NT2/D1 (cell line): Measurements from ENCODE around the gene MRPL14.

Experiments used
- SUZ12 ChIP-seq: IDR thresholded peaks from 2 replicates; pipeline ENCODE4 v1.6.1; 2011; ENCODE audit not compliant: insufficient read length, insufficient read depth; ENCODE audit errors: extremely low read depth
- YY1 ChIP-seq: IDR thresholded peaks from 2 replicates; pipeline ENCODE4 v1.6.1; 2011; ENCODE audit not compliant: insufficient read length, insufficient read depth
- ZNF274 ChIP-seq: IDR thresholded peaks from 2 replicates; pipeline ENCODE4 v1.6.1; 2011; ENCODE audit warnings: mild to moderate bottlenecking, low read depth, low read length

GRCh38 chr6:44074813-44075646 lies 52.2 kb downstream of the MRPL14 start:
- TF ChIP-seq YY1 = no peak
- no peak for TF ChIP-seq SUZ12
- no peak for TF ChIP-seq ZNF274
